ENCODE results near the gene PCDHGA3.
"Not testable (repeated sequence)": the region's sequence is repeated elsewhere in the genome, so short reads cannot be mapped to it uniquely, and the experiment has no call there.

PCDHGA3 gene

DNA sequence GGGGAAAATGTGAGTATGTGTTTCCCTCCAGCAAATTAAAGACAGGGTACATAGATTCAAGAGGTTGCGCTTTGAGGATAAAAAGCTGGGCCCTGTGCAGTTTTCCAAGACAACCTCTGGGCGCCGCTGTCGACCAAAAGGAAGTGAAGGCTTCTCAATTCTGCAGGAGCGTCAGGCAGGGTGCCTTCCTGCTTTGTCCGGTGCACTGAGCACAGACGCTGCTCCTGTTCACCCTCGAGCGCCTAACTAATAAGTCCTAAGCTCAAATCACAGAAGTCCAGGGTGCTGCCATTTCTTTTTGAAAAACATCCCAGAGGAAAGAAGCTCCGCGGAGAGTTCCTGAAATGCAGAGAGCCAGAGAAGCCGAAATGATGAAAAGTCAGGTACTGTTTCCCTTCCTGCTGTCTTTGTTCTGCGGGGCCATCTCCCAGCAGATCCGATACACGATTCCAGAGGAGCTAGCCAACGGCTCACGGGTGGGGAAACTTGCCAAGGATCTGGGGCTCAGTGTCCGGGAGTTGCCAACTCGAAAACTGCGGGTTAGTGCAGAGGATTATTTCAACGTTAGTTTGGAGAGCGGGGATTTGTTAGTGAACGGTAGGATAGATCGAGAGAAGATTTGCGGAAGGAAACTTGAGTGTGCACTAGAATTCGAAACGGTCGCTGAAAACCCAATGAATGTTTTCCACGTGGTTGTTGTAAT lies 6.4 kb downstream of the PCDHGA3 start, which contains the start of gene PCDHGB1:
TSS of gene PCDHGB1 (plus strand) at position 183 of the 703 bp plus-strand sequence. CDS start at position 345, 162 bp downstream.
- no peak for DNase-seq (ENCODE audit: low read depth)

DNA sequence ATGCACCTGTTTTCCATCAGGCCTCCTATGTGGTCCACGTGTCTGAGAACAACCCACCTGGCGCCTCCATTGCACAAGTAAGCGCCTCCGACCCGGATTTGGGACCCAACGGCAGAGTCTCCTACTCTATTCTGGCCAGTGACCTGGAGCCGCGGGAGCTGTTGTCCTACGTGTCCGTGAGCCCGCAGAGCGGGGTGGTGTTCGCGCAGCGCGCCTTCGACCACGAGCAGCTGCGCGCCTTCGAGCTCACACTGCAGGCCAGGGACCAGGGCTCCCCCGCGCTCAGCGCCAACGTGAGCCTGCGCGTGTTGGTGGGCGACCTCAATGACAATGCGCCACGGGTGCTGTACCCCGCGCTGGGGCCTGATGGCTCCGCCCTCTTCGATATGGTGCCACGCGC lies 8.0 kb downstream of the PCDHGA3 start:
- DNase-seq (ENCODE audit: low read depth), result no peak

DNA sequence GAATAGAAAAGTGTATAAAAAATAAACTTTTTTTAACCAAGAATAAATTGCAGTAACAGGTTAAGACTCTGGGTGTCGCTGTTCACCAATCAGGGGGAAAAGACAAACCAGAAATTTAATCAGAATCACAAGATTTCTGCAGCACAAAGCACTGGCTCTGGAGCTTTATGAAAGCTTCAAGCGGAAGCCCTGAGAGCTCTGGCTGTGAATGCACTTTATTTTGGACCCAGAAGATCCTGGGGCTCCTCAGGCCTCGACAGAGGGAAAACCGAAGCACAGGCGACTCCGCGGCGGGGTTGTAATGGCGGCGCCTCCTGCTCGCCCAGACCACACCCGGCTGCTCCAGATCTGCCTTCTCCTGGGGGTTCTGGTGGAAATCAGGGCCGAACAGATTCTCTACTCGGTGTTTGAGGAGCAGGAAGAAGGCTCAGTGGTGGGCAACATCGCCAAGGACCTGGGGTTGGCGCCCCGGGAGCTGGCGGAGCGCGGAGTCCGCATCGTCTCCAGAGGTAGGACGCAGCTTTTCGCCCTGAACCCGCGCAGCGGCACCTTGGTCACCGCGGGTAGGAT lies 11.4 kb downstream of the PCDHGA3 start, which contains the start of gene PCDHGA4:
TSS of gene PCDHGA4 (plus strand) at position 122 of the 570 bp plus-strand sequence. CDS start at position 209, 87 bp downstream.
- DNase-seq (ENCODE audit: low read depth), result no peak

DNA sequence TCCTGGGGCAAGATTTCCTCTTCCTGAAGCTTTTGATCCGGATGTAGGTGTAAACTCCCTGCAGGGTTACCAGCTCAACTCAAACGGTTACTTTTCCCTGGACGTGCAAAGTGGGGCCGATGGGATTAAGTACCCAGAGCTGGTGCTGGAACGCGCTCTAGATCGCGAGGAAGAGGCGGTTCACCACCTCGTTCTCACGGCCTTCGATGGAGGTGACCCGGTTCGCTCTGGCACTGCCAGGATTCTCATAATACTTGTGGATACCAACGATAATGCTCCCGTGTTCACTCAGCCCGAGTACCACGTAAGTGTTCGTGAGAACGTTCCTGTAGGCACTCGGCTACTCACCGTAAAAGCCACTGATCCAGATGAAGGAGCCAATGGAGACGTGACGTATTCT lies 12.0 kb downstream of the PCDHGA3 start:
- DNase-seq (ENCODE audit: low read depth), result no peak

DNA sequence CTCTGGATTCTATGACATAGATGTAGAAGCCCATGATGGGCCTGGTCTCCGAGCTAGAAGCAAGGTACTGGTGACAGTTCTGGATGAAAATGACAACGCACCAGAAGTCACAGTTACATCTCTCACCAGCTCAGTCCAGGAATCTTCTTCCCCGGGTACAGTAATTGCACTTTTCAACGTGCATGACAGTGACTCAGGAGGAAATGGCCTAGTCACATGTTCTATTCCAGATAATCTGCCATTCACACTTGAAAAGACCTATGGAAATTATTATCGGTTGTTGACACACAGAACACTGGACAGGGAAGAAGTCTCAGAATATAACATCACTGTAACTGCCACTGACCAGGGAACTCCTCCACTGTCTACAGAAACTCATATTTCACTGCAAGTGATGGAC lies 12.5 kb downstream of the PCDHGA3 start:
- DNase-seq (ENCODE audit: low read depth), result no peak

DNA sequence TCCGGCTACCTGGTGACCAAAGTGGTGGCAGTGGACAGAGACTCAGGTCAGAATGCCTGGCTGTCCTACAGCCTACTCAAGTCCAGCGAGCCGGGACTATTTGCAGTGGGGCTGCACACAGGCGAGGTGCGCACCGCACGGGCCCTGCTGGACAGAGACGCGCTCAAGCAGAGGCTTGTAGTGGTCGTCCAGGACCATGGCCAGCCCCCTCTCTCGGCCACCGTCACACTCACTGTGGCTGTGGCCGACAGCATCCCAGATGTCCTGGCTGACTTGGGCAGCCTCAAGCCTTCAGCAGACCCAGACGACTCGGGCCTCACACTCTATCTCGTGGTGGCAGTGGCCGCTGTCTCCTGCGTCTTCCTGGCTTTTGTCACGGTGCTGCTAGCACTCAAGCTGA lies 13.3 kb downstream of the PCDHGA3 start:
- DNase-seq (ENCODE audit: low read depth), result no peak

DNA sequence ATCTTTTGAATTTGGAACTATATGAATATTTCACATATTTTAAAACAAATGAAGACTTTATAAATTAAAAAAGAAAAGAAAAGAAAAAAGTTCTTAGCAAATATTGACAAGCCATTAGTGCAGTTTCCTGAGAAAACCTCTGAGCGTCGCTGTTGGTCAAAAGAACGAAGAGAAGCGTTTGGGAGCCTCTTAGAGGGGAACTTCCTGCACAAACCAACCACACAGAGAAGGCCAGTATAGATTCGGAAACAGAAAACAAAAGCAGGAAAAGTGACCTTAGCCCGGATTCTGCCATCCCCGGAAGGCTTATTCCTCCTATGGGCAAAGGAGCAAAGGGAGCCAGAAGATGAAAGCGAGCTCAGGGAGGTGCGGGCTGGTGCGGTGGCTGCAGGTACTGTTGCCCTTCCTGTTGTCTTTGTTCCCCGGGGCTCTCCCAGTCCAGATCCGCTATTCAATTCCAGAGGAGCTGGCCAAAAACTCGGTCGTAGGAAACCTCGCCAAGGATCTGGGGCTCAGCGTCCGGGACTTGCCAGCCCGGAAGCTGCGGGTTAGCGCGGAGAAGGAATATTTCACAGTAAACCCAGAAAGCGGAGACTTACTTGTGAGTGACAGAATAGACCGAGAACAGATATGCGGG lies 16.3 kb downstream of the PCDHGA3 start, which contains the start of gene PCDHGB2:
TSS of gene PCDHGB2 (plus strand) at position 205 of the 637 bp plus-strand sequence. CDS start at position 347, 142 bp downstream.
- no peak for DNase-seq (ENCODE audit: low read depth)

DNA sequence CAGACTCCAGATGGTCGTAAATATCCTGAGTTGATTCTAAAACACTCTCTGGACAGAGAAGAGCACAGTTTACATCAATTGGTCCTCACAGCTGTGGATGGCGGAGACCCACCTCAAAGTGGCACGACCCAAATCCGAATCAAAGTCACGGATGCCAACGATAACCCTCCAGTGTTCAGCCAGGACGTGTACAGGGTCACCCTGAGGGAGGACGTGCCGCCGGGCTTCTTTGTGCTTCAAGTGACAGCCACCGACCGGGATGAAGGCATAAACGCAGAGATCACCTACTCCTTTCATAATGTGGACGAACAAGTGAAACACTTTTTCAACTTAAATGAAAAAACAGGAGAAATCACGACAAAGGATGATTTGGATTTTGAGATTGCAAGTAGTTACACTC lies 17.1 kb downstream of the PCDHGA3 start:
- no peak for DNase-seq (ENCODE audit: low read depth)

DNA sequence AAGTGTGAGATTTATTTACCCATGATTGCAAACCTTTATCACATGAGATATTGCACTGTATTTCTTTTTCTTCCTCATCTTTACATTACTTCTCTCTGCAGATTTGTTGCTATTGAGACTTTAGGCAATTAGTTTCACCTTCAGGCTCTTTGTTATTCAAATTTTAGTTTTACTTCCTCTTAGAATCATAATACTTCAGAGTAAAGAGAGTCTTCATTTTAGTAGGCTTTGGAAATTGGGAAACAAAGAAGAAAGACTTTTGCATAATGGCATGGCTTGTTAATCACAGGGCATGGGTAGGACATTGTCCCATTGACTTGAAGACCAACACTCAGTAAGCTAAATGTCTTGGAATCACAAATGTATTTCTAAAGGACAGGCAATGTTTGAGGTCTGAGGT lies 19.1 kb downstream of the PCDHGA3 start:
- no peak for DNase-seq (ENCODE audit: low read depth)

DNA sequence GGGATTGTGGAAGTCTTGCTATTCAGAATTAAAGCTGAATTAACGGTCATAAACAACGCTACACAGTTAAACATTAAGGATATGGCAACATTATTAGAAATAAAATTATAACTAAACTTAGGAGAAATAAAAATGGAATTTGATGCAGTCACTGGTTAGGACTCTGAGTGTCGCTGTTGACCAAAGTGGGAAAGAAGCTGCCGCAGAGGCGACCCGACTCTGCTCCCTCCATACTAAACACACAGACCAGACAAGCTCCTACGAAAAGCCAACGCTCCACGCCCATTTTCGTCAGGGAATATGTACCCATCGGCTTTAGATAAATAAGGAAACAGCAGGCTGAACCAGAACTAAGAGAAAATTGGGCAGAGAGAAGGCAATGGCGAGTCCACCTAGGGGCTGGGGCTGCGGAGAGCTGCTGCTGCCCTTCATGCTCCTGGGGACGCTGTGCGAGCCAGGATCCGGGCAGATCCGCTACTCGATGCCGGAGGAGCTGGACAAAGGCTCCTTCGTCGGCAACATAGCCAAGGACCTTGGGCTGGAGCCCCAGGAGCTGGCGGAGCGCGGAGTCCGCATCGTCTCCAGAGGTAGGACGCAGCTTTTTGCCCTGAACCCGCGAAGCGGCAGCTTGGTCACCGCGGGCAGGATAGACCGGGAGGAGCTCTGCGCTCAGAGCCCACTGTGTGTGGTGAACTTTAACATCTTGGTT lies 20.5 kb downstream of the PCDHGA3 start, which contains the start of gene PCDHGA5:
TSS of gene PCDHGA5 (plus strand) at position 211 of the 709 bp plus-strand sequence. CDS start at position 380, 169 bp downstream.
- no peak for DNase-seq (ENCODE audit: low read depth)

DNA sequence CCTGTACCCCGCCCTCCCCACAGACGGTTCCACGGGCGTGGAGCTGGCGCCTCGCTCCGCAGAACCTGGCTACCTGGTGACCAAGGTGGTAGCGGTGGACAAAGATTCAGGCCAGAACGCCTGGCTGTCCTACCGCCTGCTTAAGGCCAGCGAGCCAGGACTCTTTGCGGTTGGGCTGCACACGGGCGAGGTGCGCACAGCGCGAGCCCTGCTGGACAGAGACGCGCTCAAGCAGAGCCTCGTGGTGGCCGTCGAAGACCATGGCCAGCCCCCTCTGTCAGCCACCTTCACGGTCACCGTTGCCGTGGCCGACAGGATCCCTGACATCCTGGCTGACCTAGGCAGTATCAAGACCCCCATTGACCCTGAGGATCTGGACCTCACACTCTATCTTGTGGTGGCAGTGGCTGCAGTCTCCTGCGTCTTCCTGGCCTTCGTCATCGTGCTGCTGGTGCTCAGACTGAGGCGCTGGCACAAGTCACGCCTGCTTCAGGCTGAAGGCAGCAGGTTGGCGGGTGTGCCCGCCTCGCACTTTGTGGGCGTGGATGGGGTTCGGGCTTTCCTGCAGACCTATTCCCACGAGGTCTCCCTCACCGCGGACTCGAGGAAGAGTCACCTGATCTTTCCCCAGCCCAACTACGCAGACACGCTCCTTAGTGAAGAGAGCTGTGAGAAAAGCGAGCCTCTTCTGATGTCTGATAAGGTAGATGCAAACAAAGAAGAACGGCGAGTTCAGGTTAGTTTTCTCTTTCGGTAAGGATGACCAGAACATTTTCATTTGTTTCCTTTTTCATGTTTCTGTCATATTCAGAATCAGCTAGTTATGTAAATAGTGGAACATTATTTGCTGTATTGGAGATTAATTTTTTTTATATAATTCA lies 22.6 kb downstream of the PCDHGA3 start:
- DNase-seq (ENCODE audit: low read depth), result no peak

DNA sequence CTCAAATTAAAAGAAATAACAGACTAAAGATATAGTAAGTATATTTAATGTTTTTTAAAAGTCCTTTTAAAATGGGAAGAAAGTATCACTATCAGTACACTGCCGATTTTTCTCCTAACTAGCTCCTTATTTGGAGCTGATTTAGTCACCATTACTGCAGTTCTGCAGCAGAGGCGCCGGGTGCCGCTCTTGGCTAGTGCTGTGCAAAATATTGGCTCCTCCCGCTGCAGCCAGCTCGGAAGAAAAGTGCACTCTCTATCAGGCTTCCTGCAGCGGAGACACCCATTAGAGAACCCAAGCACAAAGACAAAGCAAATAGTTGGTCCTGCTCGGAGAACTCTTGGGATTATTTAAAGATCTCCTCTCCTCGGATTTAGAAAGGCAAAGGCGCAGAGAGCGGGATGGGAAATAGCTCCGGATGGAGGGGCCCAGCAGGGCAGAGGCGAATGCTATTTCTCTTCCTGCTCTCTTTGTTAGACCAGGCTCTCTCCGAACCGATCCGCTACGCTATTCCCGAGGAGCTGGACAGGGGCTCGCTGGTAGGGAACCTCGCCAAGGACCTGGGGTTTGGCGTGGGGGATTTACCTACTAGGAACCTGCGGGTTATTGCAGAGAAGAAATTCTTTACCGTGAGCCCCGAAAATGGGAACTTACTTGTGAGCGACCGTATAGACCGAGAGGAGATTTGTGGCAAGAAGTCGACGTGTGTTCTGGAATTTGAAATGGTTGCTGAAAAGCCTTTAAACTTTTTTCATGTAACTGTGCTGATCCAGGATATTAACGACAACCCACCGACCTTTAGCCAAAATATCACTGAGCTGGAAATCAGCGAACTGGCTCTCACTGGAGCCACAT lies 26.6 kb downstream of the PCDHGA3 start, which contains the start of gene PCDHGB3:
TSS of gene PCDHGB3 (plus strand) at position 249 of the 855 bp plus-strand sequence. CDS start at position 402, 153 bp downstream.
- DNase-seq (ENCODE audit: low read depth), result no peak

DNA sequence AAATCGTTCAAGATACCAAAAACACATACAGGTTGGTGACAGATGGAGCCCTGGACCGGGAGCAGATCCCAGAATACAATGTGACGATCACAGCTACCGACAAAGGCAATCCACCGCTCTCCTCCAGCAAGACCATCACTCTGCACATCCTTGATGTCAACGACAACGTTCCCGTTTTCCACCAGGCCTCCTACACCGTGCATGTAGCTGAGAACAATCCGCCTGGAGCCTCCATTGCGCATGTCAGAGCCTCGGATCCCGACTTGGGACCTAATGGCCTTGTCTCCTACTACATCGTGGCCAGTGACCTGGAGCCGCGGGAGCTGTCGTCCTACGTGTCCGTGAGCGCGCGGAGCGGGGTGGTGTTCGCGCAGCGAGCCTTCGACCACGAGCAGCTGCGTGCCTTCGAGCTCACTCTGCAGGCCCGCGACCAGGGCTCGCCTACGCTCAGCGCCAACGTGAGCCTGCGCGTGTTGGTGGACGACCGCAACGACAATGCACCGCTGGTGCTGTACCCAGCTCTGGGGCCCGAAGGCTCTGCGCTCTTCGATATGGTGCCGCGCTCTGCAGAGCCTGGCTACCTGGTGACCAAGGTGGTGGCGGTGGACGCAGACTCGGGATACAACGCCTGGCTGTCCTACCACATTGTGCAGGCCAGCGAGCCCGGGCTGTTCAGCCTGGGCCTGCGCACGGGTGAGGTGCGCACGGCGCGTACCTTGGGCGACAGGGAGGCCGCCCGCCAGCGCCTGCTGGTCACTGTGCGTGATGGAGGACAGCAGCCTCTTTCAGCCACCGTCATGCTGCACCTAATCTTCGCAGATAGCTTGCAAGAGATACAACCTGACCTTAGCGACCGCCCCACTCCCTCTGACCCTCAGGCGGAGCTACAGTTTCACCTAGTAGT lies 28.2 kb downstream of the PCDHGA3 start:
- DNase-seq (ENCODE audit: low read depth), result no peak

DNA sequence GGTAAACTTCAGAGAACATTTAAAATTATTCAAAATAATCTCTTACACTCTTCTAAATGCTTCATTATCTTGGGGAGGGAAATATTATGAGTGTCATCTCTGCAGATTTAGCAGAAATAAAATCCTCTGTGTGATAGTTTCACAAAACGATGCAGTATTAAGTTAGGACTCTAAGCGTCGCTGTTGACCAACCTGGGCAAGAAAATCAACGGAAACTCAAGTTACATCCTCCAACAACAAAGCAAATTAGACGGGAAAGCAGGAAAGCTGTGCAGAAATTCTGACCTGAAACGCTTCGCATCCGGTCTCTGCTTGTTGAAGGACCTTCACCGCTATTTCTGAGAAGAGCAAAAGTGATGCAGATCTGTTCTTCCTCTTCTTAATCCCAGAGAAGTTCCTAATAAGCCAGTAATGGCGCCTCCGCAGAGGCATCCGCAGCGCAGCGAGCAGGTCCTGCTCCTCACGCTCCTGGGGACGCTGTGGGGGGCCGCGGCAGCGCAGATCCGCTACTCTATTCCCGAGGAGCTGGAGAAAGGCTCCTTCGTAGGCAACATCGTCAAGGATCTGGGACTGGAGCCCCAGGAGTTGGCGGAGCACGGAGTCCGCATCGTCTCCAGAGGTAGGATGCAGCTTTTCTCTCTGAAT lies 30.2 kb downstream of the PCDHGA3 start, which contains the start of gene PCDHGA6:
TSS of gene PCDHGA6 (plus strand) at position 219 of the 645 bp plus-strand sequence. CDS start at position 412, 193 bp downstream.
- no peak for DNase-seq (ENCODE audit: low read depth)

DNA sequence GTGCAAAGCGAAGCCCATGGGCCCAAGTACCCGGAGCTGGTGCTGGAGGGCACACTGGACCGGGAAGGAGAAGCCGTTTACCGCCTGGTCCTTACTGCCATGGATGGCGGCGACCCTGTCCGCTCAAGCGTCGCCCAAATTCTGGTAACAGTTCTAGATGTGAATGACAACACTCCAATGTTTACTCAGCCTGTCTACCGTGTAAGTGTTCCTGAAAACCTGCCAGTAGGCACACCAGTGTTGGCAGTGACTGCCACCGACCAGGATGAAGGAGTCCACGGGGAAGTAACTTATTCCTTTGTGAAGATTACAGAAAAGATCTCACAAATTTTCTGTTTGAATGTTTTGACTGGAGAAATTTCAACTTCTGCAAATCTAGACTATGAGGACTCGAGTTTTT lies 31.0 kb downstream of the PCDHGA3 start:
- no peak for DNase-seq (ENCODE audit: low read depth)

DNA sequence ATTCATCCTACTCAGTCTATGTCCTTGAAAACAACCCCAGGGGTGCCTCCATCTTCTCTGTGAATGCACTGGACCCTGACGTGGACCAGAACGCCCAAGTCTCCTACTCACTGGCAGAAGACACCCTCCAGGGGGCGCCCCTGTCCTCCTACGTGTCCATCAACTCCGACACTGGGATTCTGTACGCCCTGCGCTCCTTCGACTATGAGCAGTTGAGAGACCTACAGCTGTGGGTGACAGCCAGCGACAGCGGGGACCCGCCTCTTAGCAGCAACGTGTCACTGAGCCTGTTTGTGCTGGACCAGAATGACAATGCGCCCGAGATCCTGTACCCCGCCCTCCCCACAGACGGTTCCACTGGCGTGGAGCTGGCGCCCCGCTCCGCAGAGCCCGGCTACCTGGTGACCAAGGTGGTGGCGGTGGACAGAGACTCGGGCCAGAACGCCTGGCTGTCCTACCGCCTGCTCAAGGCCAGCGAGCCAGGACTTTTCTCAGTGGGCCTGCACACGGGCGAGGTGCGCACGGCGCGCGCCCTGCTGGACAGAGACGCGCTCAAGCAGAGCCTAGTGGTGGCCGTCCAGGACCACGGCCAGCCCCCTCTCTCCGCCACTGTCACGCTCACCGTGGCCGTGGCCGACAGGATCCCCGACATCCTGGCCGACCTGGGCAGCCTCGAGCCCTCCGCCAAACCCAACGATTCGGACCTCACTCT lies 32.0 kb downstream of the PCDHGA3 start:
- not testable (repeated sequence) for DNase-seq (ENCODE audit: low read depth)

DNA sequence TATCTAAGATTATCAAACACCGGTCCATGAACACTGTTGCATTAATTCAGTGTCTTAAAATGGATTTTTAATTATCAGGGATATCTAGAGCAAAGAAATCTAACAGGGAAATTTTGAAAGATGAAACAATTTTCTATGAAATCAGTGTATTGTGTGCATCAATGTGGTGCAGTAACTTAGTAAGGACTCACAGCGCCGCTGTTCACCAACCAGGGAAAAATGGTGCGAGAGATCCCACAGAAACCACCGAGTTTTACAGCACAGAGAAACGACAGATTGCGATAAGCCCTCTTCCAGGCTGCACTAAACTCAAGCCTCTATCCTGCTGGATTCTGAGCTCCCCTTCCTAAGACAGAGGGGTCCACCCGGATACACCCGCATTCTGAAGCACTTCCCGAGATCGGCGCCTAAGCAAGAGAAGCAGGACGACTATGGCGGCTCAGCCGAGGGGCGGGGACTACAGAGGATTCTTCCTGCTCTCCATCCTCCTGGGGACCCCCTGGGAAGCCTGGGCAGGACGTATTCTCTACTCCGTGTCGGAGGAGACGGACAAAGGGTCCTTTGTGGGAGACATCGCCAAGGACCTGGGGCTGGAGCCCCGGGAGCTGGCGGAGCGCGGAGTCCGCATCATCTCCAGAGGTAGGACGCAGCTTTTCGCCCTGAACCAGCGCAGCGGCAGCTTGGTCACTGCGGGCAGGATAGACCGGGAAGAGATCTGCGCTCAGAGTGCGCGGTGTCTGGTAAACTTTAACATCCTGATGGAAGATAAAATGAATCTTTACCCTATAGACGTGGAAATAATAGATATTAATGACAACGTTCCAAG lies 39.1 kb downstream of the PCDHGA3 start, which contains the start of gene PCDHGA7:
TSS of gene PCDHGA7 (plus strand) at position 274 of the 826 bp plus-strand sequence. CDS start at position 432, 158 bp downstream.
- DNase-seq (ENCODE audit: low read depth), result no peak

All from stimulated activated CD8-positive, alpha-beta memory T cell treated with anti-CD3 and anti-CD28 coated beads, Interleukin-12 subunit alpha, Interleukin-12 subunit beta, amount 100 ng/mL, for 1 hour (primary cell).